GDM1 (cell line): ENCODE data around the gene AMIGO1.

Experiments
- DNase-seq: peaks from one replicate; lab custom pipeline; 2025; lab: John Stamatoyannopoulos, UW

AMIGO1 gene, protein sequence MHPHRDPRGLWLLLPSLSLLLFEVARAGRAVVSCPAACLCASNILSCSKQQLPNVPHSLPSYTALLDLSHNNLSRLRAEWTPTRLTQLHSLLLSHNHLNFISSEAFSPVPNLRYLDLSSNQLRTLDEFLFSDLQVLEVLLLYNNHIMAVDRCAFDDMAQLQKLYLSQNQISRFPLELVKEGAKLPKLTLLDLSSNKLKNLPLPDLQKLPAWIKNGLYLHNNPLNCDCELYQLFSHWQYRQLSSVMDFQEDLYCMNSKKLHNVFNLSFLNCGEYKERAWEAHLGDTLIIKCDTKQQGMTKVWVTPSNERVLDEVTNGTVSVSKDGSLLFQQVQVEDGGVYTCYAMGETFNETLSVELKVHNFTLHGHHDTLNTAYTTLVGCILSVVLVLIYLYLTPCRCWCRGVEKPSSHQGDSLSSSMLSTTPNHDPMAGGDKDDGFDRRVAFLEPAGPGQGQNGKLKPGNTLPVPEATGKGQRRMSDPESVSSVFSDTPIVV

DNA sequence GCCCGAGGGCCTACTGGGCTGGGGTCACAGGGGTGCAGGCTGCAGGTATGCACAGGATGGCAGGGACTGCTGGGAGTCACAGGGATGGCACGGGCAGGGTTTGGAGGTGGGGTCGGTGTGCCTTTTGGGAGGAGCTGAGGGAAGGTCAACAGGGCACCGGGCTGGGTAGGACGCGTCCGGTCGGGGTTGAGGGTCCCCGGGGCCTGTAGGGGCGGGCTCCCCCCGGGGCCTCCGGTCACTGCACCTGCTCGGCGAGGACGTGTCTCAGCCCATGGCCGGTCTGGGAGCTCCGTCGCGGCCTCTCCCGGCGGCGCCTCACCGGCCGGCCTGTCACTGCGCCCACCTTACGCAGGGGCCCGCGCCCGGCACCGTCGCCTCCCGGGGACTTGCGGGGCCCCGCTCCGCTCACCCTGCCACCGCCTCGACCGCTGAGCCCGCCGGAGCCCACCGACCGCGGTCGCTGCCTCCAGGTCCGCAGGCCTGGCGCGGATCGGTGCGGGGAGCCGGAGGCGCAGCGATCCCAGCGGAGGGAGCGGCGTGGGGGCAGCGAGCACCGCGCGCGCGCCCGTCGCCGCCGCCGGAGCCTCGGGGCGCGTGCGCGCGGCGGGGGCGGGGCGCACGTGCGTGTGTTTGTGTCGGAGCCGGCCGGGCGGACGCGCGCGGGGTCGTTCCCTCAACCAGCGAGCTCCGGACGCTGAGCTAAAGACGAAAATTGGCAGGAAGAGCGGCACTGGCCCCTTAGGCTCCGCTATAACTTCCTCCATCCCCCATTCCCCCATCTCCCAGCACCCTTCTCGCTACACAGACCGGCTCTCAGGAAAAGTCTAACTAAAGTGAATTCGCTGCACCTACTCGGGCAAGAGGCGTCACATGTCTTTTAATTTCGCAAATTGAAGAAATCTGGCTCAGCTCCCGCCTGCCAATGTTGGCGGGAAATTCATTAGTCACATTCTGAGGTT lies at the start of gene AMIGO1:
AMIGO1 (minus strand) TSS at position 552 of the 959 bp plus-strand sequence. CDS start 815 bp downstream, outside the sequence.
- no peak for DNase-seq

DNA sequence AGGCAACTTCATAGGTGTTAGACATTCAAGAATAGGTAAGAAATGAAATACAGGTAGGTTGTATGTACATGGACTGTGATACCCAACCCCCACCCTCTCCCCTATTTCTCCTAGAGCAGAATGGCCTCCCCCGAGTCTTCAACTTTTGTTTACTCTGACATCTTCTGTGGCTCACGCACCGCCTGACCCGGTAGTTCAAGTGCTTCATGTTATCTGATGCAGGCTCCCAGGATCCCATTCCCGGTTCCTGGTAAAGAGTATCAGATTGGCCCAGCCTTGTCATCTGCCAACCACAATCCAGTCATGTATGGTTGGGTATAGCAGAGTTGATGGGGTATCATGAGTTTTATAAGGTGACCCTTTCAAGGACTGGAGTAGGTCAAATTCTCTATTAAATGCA lies 48.0 kb upstream of the AMIGO1 start:
- no peak for DNase-seq

DNA sequence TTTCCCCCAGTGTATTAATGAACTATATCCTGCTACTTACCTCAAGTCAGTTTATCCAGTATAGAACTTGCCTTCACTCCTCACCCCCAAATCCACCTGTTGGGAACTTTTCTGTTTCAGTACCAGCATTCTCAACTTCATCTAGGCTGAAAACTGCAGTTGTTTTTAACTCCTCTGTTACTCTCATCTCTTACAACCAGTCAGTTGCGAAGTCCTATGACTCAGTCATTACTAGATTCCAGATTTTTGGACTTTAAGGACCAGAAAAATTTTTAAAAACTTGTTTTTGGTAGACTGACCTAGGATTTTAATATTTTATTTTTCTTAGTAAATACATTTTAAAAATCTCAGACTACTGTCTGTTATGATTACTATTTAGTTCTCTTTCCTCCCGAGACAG lies 47.0 kb upstream of the AMIGO1 start:
- DNase-seq: no peak

GRCh38 chr1:109548321-109549267 lies 39.1 kb upstream of the AMIGO1 start, which contains the start of gene GNAI3:
Gene GNAI3 (plus strand): TSS chr1:109548615. CDS start chr1:109548721, 106 bp downstream.
- peak; percentile 92 for DNase-seq

DNA sequence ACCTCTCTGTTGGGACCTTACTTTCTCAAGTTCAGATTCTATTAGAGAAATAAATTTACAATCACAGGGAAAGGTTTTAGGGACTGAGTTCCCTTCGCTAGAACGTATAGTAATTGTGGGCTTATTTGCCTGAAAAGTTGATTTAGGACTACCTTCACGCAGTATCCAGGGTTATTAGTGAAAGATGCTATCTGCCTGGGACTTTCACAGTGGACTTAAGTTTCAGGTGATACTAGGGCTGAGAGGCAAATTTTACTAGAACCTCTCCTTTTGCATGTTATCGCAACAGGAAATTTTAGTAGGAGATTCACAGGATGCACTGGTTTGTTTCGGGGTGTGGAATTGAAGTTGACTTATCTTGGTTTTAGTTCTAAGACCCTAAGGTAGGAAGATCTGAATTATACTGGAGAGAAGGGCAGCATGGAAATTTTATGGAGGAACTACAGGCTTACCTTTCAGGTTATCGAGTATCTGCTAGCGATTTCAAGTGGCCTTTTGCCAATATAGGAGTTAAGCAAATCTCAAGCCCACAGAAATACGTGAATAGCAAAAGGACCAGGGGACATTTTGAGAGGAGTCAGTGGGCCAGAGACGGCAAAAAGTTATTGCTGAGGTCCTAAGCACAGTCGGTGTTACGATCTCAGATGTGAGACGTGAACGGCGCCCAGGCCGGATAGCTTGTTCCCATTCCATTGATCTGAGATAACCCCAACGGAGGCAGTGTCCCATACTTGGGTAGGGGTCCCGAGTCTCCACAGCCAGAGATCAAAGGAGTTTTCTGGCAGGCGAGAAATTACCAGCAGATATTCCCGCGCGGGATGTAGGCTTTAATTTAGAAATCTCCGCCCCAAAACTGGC lies 38.2 kb upstream of the AMIGO1 start:
- DNase-seq: no peak

- DNase-seq: peak; percentile 79
Measured at GRCh38 chr1:109546311-109547109, 37.0 kb upstream of the AMIGO1 start.

- no peak for DNase-seq
Measured at GRCh38 chr1:109543988-109544735, 34.6 kb upstream of the AMIGO1 start.

DNA sequence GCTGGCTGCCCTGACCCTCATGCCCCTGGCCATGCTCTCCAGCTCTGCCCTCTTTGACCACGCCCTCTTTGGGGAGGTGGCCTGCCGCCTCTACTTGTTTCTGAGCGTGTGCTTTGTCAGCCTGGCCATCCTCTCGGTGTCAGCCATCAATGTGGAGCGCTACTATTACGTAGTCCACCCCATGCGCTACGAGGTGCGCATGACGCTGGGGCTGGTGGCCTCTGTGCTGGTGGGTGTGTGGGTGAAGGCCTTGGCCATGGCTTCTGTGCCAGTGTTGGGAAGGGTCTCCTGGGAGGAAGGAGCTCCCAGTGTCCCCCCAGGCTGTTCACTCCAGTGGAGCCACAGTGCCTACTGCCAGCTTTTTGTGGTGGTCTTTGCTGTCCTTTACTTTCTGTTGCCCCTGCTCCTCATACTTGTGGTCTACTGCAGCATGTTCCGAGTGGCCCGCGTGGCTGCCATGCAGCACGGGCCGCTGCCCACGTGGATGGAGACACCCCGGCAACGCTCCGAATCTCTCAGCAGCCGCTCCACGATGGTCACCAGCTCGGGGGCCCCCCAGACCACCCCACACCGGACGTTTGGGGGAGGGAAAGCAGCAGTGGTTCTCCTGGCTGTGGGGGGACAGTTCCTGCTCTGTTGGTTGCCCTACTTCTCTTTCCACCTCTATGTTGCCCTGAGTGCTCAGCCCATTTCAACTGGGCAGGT lies 33.9 kb upstream of the AMIGO1 start:
- no peak for DNase-seq

- no peak for DNase-seq
Measured at GRCh38 chr1:109542657-109543056, 33.1 kb upstream of the AMIGO1 start.

DNA sequence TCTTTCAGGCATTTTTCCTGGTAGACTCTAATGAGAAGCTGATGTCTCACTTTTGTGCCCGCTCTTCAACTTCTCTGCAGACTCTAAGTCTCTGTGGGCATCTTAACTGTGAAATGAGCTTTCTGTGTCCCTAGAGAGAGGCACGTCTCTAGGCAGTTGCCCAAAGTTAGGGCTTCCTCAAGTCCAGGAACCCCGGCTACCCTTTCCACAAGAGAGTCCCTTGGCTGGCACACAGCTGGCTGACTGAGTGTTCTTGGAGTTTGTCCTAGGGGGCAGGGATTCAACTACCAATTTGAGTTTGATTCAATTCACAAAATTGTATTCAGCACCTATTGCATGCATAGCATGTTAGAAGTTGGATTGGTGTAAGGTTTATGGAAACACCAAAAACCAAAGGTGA lies 31.6 kb upstream of the AMIGO1 start:
- DNase-seq: no peak

- no peak for DNase-seq
Measured at GRCh38 chr1:109539676-109540075, 30.1 kb upstream of the AMIGO1 start, which contains the start of gene GPR61. Gene GPR61 (plus strand): TSS chr1:109539872. CDS start chr1:109543023, 3,151 bp downstream.

DNA sequence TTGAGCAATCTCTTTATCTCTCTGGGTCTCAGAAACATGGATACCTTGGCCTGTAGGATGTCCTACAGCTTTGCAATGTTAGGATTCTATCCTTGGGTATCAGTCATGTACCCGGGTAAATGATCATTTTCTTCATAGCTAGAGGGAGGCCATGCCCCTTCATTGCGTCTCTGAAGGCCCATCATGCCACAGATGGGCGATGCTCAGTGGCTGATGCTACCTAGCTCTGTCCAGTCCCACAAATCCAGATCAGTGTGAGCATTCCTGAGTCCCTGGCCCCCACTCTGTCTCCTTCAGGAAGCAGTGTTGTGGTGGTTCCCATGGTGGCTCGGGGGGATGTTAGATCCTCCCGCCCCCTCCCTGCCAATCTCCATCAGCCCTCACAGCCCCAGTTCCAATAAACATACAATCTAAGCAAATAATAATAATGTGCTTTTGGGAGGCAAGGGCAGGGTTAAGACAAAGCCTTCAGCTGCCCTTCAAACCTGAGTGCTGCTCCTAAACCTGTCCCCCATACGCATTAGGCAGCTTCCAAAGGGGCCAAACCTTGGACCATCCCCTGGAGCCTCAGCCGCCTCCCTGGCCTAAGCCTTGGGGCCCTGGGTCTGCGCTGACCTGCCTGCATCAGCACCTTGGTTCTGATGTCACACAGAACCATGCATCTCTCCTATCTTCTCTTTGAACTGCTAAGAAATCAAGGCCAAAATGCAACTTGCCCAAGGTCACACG lies 29.5 kb upstream of the AMIGO1 start:
- DNase-seq: no peak

GRCh38 chr1:109537450-109538178 lies 28.1 kb upstream of the AMIGO1 start:
- DNase-seq: no peak

DNA sequence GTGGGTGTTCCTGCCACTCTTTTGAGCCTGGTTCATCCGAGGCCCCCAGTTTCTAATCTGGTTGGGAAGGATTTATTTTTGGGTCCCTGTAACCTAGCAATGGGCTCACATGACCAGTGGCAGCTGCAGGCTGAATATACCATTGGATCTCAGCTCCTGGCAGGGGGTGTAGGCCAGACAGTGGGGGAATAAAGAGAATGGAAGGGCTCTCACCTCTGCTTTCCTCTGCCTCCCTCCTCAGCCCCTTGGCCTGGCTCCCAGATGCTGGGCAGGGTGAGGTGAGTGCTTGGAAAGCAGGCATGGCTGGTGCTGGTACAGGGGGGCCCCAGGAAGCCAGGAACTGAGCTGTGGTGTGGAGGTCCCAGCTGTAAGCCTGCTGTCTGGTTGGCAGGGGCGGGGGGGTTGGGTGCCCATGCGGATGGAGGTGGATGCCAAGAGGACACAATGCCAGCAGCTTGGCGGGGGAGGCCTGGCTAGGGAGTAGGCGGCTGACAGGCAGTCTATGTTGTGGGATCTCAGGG lies 26.5 kb upstream of the AMIGO1 start:
- no peak for DNase-seq

- DNase-seq: no peak
Measured at GRCh38 chr1:109535481-109535880, 26.0 kb upstream of the AMIGO1 start.

DNA sequence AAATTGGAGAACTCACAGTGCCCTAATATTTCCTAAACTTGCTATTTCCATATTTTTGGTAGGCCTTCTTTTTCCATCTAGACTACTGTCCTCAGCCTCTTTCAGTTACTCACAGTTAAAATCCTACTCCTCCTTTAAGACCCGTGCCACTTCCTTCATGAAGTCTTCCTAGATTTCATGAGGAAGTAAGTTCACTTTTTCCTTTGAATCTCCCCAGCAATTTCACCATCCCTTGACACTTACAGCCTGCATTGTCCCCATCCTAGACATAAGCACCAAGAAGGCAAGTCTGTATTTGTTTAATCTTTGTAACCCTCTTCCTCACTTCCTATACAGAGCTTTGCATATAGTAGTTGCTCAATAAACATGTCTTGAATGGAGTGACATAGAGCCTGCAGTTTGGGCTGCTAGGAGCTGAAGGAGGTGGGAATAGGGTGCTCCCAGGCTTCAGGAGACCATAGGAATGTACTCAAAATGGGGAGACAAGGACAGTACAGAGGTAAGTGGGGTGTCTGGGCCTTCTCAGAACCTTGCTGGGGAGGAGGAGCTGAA lies 24.9 kb upstream of the AMIGO1 start:
- no peak for DNase-seq
